Upper lobe of left lung (tissue), 6 donors: ENCODE measurements around the gene HSPB3. TPM values are rescaled to one million over a fixed set of nuclear protein-coding genes. Genes with fewer than 3 reads are reported as not detected.
"Not testable (repeated sequence)": the region's sequence is repeated elsewhere in the genome, so short reads cannot be mapped to it uniquely, and the experiment has no call there.

Source experiments
- ATAC-seq, 2 donors: fragments of 200-7000 bp; cut with Tn5 transposase; one replicate each; pipeline ENCODE4 v1.9.1; 2022; ENCODE audit warnings: mild to moderate bottlenecking in 2 of 2, moderate library complexity in 2 of 2; ENCODE audit not compliant: low FRiP score in 2 of 2
- DNase-seq, 2 donors: peaks; one replicate each; pipeline ENCODE4 v3.0.0-alpha.2; 2019 to 2020
- H3K27ac ChIP-seq, 4 donors: fragments of 200-600 bp; sonication (generic); one replicate each; pipeline ENCODE4 v1.5.1; 2016 to 2019
- H3K27me3 ChIP-seq, 4 donors: fragments of 200-600 bp; sonication (generic); one replicate each; pipeline ENCODE4 v1.5.1; 2017 to 2019
- H3K36me3 ChIP-seq, 4 donors: fragments of 200-600 bp; sonication (generic); one replicate each; pipeline ENCODE4 v1.5.1; 2016 to 2019
- H3K4me1 ChIP-seq, 4 donors: fragments of 200-600 bp; sonication (generic); one replicate each; pipeline ENCODE4 v1.5.1; 2018 to 2019
- H3K4me3 ChIP-seq, 4 donors: fragments of 200-600 bp; sonication (generic); one replicate each; pipeline ENCODE4 v1.5.1; 2017 to 2019; ENCODE audit warnings: mild to moderate bottlenecking in 2 of 4, moderate library complexity in 1 of 4
- H3K9me3 ChIP-seq, 4 donors: fragments of 200-600 bp; sonication (generic); one replicate each; pipeline ENCODE4 v1.5.1; 2018 to 2019
- CTCF ChIP-seq, 6 experiments: fragments of 450-650 bp in 4 of 6; fragments of 200-600 bp in 2 of 6; sonication (generic) in 2 of 6; IDR thresholded peaks; one replicate each; pipeline ENCODE4 v1.5.1; 2016 to 2019; ENCODE audit warnings: antibody characterized with exemption in 6 of 6
- EP300 ChIP-seq, 4 donors: sonication (generic); formaldehyde crosslinking; IDR thresholded peaks; one replicate each; pipeline ENCODE4 v1.5.1; 2017; ENCODE audit warnings: antibody characterized with exemption in 4 of 4, control low read depth in 2 of 4
- POLR2A ChIP-seq, 4 donors: fragments of 450-650 bp; IDR thresholded peaks; one replicate each; pipeline ENCODE4 v1.5.1; 2016 to 2017; ENCODE audit warnings: antibody characterized with exemption in 4 of 4, mild to moderate bottlenecking in 2 of 4
- POLR2AphosphoS5 ChIP-seq, 2 donors: sonication (generic); formaldehyde crosslinking; IDR thresholded peaks; one replicate each; pipeline ENCODE4 v1.5.1; 2017; ENCODE audit warnings: antibody characterized with exemption in 2 of 2
- WGBS, 2 donors: methylation state at CpG; one replicate each; pipeline ENCODE4 v1.1.5; 2017 to 2018; 5-methylcytosine and 5-hydroxymethylcytosine counted together
- total RNA-seq, 6 donors: library from RNA; depleted of rRNA in 4 of 6; stranded (reverse); fragments of >200 nt in 4 of 6; gene quantifications; one replicate each; pipeline versions ENCODE4 v1.1.0 to v1.2.1, GENCODE V29; 2016 to 2021
- donor health status: DM: no; HTN: no; CAD: no; lungs with moderate emphysema.
- donor health status: DM: no; HTN: yes; CAD: no; lungs with severe emphysema.

HSPB3 gene
- total RNA-seq, 6 donors from 2014 or later, result 0.44 to 3.3 (median 1.6) TPM; not detected in 2

GRCh38 chr5:54415896-54416601 lies 39.5 kb upstream of the HSPB3 start:
- DNase-seq (no peak), ATAC-seq (no peak)
- Histone ChIP-seq H3K4me3 (no peak overlapping the region), H3K4me1 (no peaks in the 10 kb centered on the region), H3K27me3 (no peaks in the 10 kb centered on the region), H3K27ac (no peak overlapping the region), H3K9me3 (no peaks in the 10 kb centered on the region), H3K36me3 (no peaks in the 10 kb centered on the region)
- TF ChIP-seq POLR2AphosphoS5 (IDR thresholded peaks at IDR 0.05) (no peak), POLR2A (IDR thresholded peaks at IDR 0.05) (no peak), CTCF (IDR thresholded peaks at IDR 0.05) (no peak), EP300 (IDR thresholded peaks at IDR 0.05) (no peak)

- H3K4me3 ChIP-seq, H3K27ac ChIP-seq, H3K36me3 ChIP-seq, H3K27me3 ChIP-seq, H3K4me1 ChIP-seq, H3K9me3 ChIP-seq, DNase-seq: not testable (repeated sequence)
- peak; percentile 63 to 82 for ATAC-seq
- WGBS, 2 donors, result 32 to 41% methylated on average over 9 to 10 of the region's 10 CpGs
- peak; percentile 56 to 76 (median 68) for TF ChIP-seq CTCF (IDR thresholded peaks at IDR 0.05)
These were observed 35.7 kb upstream of the HSPB3 start for GRCh38 chr5:54419573-54420423.

GRCh38 chr5:54420511-54420910 lies 35.0 kb upstream of the HSPB3 start:
- not testable (repeated sequence) for ATAC-seq, H3K27ac ChIP-seq, H3K4me1 ChIP-seq, H3K36me3 ChIP-seq, H3K9me3 ChIP-seq, H3K4me3 ChIP-seq, H3K27me3 ChIP-seq
- DNase-seq, result peak in 1 of 2 donors; percentile 54
- 74 to 94% methylated on average over 3 to 12 of the region's 30 CpGs for WGBS, 2 donors

GRCh38 chr5:54421976-54422375 lies 33.5 kb upstream of the HSPB3 start:
- no peaks in the 10 kb centered on the region for H3K4me1 ChIP-seq
- no peak for DNase-seq
- H3K4me3 ChIP-seq, result no peak overlapping the region
- 48 to 55% methylated on average over 3 of the region's 3 CpGs for WGBS, 2 donors
- H3K36me3 ChIP-seq, result no peaks in the 10 kb centered on the region
- no peaks in the 10 kb centered on the region for H3K27me3 ChIP-seq
- H3K27ac ChIP-seq, result no peak overlapping the region
- ATAC-seq, result no peak
- TF ChIP-seq EP300 (IDR thresholded peaks at IDR 0.05) (no peak), CTCF (IDR thresholded peaks at IDR 0.05) (no peak), POLR2A (IDR thresholded peaks at IDR 0.05) (no peak), POLR2AphosphoS5 (IDR thresholded peaks at IDR 0.05) (no peak)
- no peaks in the 10 kb centered on the region for H3K9me3 ChIP-seq

GRCh38 chr5:54425258-54425657 lies 30.2 kb upstream of the HSPB3 start:
- 93 to 95% methylated on average over 2 of the region's 2 CpGs for WGBS, 2 donors
- ATAC-seq (no peak), DNase-seq (no peak)
- TF ChIP-seq POLR2AphosphoS5 (IDR thresholded peaks at IDR 0.05), result no peak
- TF ChIP-seq EP300 (IDR thresholded peaks at IDR 0.05), result no peak
- TF ChIP-seq POLR2A (IDR thresholded peaks at IDR 0.05), result no peak
- Histone ChIP-seq H3K27me3 (no peaks in the 10 kb centered on the region), H3K4me3 (no peak overlapping the region), H3K36me3 (no peaks in the 10 kb centered on the region), H3K27ac (no peak overlapping the region), H3K9me3 (no peaks in the 10 kb centered on the region), H3K4me1 (no peaks in the 10 kb centered on the region)
